GM18951 (cell line): ENCODE measurements around the gene CASP8.
"Not testable (repeated sequence)": the region's sequence is repeated elsewhere in the genome, so short reads cannot be mapped to it uniquely, and the experiment has no call there.

Experiments
- POLR2A ChIP-seq: IDR thresholded peaks from 4 replicates; pipeline ENCODE4 v1.6.1; 2011; ENCODE audit warnings: mild to moderate bottlenecking; ENCODE audit not compliant: insufficient read length, insufficient read depth; ENCODE audit errors: extremely low read depth
- in situ Hi-C: fragments of 300-500 bp; cut with MboI; formaldehyde crosslinking; loops from one replicate; pipeline ENCODE4 v1.12.0; 2022; ENCODE audit warnings: low sequenced_read_pairs, mixed read lengths, inconsistent platforms; ENCODE audit not compliant: unreplicated experiment

Gene CASP8

DNA sequence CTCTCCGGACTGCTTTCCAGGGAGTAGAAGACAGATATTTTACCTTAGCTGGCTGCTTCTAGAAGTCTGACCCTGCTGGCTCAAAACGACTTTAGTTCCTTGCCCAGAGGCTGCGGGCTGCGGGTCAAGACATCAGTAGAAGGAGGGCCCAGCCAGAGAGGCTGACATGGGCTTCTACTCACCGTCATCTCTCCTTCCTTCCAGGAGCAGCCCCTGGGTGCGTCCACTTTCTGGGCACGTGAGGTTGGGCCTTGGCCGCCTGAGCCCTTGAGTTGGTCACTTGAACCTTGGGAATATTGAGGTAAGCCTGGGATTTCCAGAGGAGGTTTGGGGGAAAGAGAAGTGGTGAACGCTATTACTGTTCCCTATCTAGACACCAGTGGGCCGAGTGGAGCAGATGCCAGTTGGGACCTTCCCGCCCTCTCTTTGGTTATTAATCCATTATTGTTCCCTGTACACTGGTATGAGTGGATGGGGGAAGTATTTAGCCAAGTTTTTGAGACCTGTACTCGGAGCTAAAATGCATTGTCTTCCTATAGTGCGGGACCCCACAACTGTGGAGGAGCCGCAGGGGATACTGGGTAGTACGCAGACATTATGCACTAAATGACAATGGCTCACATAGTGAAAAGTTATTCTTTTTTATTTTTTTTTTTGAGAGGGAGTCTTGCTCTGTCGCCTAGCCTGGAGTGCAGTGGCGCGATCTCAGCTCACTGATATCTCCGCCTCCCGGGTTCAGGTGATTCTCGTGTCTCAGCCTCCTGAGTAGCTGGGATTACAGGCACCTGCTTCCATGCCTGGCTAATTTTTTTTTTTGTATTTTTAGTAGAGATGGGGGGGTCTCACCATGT, 26.3 kb upstream of the CASP8 start:
- no peak for TF ChIP-seq POLR2A
- in situ Hi-C loops, result no loop called here

DNA sequence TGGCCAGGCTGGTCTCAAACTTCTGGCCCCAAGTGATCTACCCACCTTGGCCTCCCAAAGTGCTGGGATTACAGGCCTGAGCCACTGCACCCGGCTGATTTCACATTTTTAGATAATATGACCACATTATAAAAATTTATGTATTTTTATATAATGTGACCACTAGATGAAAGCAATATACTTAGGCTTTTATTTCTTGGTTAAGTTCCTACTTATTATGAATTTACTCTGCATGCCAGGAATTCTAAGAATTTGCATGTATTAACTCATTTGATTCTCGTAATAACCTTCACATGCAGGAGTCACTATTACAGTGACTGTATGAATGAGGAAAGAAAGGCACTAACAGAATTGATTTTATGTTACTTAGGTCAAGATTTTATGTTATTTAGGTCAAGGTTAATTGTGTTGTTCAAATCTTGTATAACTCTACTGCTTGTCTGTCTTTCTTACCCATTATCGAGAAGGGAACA, 25.6 kb upstream of the CASP8 start:
- in situ Hi-C loops, result no loop called here
- TF ChIP-seq POLR2A, result no peak

DNA sequence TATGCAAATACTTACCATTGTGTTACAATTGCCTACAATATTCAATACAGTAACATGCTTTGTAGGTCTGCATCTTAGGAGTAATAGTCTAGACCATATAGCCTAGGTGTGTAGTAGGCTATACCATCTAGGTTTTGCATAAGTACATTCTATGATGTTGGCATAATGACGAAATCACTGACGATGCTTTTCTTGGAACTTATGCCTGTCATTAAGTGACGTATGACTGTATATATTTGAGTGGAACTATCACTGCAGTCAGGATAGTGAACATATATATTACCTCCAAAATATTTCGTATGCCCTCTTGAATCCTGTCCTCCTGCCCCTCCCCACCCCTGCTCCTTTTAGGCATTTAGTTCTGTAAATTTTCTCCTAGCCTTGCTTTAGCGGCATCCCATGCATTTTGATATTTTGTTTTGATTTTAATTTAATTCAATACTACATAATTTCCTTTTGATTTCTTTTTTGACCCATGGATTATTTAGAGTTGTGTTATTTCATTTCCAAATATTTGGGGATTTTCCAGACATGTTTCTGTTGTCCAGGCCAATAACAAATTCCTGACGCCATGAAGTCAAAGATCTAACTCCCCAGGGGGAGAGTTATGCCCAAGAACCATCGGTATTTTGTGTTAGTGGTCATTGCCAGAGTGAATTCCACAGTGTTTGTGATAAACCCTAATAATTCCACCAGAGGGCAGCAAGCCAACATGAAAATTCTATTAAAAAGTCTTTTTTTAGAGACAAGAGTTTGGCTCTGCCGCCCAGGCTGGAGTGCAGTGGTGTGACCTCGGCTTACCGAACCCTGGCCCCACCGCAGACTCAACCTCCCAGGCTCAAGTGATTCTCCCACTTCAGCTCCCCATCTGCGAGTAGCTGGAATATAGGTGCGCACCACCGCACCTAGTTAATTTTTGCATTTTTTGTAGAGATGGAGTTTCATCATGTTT, 24.2 kb upstream of the CASP8 start:
- TF ChIP-seq POLR2A, result no peak
- in situ Hi-C loops, result no loop called here

DNA sequence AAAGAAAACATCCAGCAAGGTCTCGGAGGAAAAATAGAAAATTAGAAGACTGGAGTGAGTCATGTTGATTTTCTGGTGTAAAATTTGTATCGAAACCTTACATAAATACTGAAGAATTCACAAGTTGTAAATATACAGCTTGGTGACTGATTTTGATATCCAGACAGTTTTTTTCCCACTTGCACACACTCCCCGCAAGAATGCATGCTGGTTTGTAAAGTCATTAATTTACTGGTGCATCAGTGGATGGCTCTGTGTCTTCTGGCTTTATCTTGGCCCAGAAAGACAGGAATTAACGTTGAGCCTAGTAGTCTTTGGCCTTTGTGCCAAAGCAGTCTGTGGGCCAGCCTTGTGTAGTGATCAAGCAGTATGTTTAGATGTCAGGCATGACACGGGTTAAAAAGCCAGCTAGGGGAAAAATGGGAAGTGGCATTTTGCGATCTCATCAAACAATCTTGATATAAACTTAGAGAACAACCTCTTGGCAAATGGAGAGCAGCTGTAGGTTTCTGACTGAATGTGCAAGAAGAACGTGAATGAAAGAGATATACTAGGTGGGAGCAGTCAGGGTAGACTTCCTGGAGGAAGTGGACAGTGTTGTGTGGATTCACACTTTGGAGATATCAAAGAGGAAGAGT, 22.7 kb upstream of the CASP8 start:
- in situ Hi-C loops, result no loop called here
- no peak for TF ChIP-seq POLR2A

DNA sequence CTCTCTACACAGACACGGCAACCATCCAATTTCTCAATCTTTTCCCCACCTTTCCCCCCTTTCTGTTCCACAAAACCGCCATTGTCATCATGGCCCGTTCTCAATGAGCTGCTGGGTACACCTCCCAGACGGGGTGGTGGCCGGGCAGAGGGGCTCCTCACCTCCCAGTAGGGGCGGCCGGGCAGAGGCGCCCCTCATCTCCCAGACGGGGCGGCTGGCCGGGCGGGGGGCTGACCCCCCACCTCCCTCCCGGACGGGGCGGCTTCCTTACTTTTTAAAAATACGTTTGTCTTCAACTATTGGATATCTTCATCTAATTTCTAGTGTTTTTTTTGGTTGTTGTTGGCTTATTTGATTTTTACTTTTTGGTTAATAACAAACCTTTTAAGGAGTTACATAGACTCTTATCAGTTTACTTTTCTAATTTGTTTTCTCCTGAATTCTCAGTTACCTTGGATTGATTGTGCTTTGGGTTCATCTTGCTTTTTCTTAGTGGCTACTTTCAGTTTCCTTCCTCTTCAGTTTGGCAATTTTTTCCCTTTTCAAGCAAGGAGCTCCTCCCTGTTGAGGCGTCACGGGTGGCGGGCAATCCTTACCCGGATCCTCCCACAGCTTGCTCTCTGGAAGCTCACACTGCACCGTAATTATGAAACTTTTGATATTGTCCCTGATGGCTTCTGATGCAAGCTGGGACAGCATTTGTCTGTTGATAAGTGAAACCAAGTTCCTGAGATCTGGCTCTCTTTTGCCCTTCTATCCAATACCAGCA, 21.0 kb upstream of the CASP8 start:
- in situ Hi-C loops, result not testable (repeated sequence)

DNA sequence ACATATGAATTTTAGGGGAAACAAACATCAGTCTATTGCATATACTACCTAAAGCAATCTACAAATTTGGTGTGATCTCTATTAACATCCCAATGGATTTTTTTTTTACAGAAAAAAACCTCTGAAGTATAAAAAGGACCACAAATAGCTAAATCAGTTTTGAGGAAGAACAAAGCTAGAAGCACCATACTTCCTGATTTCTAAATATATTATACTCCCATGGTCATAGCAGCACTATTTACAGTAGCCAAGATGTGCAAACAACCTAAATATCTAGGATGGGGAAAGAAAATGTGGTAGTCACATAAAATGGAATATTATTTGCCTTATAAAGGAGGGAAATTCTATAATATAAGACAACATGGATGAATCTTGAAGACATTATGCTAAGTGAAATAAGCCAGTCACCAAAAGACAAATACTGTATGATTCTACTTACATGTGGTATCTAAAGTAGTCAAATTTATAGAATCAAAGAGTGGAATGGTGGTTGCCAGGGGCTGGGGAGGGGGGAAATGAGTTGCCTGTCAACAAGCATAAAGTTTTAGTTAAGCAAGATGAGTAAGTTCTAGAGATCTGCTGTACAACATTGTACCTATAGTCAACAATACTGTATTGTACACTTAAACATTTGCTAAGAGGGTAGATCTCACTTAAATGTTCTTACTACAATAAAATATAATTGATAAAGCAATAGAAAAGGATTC, 17.6 kb upstream of the CASP8 start:
- TF ChIP-seq POLR2A, result no peak

DNA sequence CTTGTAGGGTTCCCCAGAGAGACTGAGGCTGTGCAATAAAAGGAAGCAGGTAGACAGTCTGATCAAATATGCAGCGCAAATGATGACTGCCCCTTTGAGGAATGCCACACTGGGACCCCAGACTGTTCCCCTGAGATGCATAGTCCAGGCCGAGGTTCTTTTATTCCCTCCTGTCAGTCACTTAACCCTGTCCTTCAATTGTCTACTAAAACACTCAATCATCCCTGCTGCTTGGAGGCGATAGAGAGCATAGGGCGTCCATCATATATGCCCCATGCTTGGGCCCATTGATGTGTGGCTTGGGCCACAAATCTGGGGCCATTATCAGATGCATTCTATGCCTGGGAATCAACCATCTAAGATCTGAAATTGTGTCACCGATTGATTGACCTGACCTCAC, 15.5 kb upstream of the CASP8 start:
- no peak for TF ChIP-seq POLR2A
- in situ Hi-C loops, result loop anchor here (10.0 kb wide), 1 partner anchor 120 kb away; no protein-coding TSS in a partner anchor

More for the DNA sequence above, 17.6 kb upstream of the CASP8 start:
- in situ Hi-C loops, result loop anchor here (10.0 kb wide), 1 partner anchor 122 kb away; no protein-coding TSS in a partner anchor

DNA sequence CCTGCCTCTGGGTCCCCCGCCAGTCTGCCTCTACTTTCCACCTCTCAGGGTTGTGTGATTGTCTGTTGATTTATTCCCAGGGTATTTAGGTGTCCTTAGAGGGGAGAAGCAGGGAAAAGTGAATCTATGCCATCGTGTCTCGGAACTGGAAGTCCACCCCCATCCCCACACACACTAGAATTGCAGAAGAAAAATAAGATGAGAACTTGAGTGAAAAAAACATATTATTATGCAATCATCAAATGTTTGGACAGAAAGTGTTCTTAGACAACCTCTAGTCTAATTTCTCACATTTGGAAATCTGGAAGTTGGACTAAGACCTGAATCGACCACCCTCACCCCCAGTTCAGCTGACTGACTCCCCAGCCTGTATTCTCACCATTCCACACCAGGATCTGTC, 14.1 kb upstream of the CASP8 start:
- in situ Hi-C loops, result loop anchor here (10.0 kb wide), 1 partner anchor 119 kb away; no protein-coding TSS in a partner anchor
- TF ChIP-seq POLR2A, result no peak

DNA sequence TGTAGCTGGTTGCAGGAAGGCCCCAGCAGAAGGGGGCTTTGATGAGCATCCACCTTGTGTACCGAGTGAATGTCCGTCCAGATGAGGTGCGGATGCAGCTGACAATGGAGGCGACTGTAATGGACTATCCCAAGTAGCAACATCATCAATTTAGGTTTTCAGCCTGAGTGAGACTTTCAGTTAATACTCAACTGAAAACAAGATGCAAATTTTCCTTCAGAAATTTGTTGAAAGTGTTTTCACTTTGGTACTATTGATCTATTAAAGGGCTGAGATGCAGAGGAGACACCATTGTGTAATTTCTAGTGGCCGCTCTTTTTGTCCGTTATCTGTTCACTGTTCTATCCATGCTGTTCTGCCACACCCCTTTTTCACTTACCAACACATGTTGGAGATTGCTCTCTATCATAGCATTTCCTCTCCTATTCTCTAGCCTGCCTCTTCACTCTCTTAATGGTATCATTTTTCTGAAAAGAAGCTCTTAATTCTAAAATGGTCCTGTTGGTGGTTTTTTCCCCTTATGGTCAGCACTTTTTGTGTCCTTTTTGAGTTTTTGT, 12.0 kb upstream of the CASP8 start:
- in situ Hi-C loops, result loop anchor here (10.0 kb wide), 1 partner anchor 116 kb away; no protein-coding TSS in a partner anchor
- no peak for TF ChIP-seq POLR2A

DNA sequence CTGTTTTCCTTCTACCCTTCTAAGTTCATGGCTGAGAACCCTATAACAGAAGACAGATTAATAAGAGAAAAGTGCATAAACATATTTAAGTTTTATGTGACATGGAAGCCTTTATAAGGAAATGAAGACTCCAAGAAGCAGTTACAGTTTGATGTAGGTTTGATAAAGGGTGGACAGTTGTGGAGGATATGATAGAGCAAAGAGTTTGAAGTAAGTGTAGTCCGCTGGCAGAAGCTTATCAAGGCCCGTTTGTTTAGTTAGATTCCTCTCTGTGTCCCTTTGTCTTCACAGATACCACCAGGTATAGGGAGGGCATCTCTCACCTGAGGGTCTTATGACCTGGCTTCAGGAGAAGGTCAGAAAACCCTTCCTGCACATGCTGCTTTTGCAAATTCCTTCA, 10.4 kb upstream of the CASP8 start:
- no peak for TF ChIP-seq POLR2A
- in situ Hi-C loops, result loop anchor here (10.0 kb wide), 1 partner anchor 115 kb away; no protein-coding TSS in a partner anchor

DNA sequence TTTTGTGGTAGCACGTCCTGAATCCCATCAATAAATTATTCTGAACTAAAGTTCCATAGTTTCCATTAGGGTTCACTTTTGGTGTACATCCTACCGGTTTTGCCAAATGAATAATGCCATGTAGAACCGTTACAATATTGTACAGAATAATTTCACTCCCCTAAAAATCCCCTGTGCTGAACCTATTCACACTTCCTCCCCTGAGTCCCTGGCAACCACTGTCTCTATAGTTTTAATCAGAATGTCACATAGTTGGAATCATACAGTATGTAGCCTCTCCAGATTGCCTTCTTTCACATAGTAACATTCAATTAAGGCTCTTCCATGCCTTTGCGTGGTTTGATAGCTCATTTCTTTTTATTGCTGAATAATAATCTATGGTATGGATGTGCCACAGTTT, 9.6 kb upstream of the CASP8 start:
- in situ Hi-C loops, result no loop called here
- TF ChIP-seq POLR2A, result no peak
